Measurements from ENCODE around the gene SRXN1.

The SRXN1 gene

DNA sequence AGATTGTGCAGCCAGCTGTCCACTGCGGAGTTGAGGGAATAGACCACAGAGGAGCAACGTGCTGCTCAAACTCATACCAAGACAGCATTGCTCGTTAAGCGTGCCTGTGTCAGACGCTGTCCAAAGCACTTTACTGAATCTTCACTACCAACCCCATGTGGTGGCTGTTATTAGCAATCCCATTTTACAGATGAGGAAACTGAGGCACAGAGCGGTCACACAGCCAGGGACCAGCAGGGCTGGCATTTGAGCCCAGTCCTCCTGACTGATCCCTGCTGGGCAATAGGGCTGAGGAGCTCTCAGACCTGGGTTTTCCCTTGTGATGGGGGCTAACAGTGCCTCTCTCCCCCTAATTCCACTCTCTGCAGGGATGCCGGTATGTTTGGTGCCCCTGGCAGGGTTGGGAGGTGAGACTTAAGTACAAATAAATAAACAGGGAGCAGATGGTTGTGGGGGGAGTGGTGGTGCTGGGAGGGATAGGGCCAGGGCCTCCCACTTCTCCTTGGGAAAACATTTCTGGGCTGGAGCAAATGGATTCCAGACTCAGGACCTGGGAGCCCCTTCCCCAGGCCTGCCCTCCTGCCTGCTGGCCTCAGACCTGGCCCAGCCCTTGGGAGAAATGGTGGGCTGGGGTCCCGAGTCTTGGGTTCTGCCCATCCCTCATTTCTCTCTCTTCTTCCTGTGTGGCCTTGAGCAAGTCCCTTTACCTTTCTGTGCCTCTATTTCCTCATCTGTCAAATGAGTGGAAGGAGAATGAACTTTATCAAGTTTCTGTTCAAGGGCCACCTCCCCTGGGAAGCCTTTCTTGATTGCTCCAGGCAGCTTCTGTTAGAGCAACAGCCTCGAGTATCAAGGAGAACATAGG is 17.7 kb downstream of the SRXN1 start:
- TF ChIP-seq CTCF (IDR thresholded peaks at IDR 0.05; ENCODE audit: insufficient read depth, low read depth, low read length, missing control alignments), result no peak
- no peak for DNase-seq (ENCODE audit: low read depth)

DNA sequence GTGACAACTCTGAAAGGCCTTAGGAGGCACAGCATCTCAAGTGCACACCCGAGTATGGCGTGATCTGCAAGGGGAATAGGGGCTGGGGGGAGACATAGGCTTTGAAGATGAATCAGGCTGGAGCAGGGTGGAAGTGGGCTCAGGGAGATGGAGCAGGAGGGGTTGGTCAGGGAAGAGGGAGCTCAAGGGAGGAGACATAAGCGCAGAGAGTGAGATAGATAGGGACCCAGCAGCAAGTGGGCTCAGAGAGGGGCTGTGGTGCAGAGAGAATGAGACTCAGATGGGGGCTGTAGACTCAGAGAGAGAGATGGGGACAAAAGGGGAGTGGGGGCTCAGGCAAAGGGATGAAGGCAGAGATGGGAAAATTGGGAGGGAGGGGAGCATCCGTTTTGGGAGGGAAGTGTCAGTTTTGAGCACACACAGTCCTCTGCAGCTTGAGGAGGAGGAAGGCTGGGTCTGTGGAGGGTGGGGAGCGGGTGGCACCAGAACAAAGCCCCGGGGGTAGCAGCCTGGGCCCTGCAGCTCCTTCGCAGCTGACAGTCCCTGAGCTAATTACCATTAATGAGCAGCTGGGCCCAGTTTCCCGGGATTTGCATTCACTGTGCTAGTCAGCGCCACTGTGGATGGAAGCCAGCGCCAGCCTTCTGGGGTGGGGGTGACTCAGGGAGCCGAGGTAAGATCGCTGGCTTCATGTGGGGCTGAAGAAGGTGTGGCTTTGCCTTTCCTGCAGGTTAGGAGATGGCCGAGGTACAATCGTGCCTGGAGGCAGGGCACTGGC is 18.7 kb downstream of the SRXN1 start:
- DNase-seq (ENCODE audit: low read depth), result no peak
- H3K4me3 ChIP-seq (ENCODE audit: low read depth, low read length), result no peak overlapping the region
- no peak for TF ChIP-seq CTCF (IDR thresholded peaks at IDR 0.05; ENCODE audit: insufficient read depth, low read depth, low read length, missing control alignments)

More for the DNA sequence above, 17.7 kb downstream of the SRXN1 start:
- H3K4me3 ChIP-seq (ENCODE audit: low read depth, low read length), result no peak overlapping the region

DNA sequence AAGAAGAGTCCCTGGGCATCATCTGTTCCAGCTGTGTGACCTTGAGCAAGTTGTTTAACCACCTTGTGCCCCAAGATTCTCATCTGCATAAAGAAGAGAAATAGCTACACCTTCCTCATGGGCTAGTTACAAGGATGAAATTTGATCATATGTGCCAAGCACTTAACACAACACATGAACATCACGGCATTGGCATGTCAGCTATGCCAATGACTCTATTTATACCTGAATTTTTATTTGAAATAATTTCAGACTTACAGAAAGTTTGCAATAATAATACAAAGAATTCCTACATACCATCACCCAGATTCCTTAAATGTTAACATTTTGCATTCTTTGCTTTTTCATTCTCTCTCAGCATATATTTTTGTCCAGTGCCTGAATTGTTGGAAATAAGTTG is 21.9 kb downstream of the SRXN1 start:
- no peak for TF ChIP-seq CTCF (IDR thresholded peaks at IDR 0.05; ENCODE audit: insufficient read depth, low read depth, low read length, missing control alignments)
- H3K4me3 ChIP-seq (ENCODE audit: low read depth, low read length), result no peak overlapping the region
- no peak for DNase-seq (ENCODE audit: low read depth)

- TF ChIP-seq CTCF (IDR thresholded peaks at IDR 0.05; ENCODE audit: insufficient read depth, low read depth, low read length, missing control alignments), result no peak
These were observed 26.4 kb downstream of the SRXN1 start for GRCh38 chr20:626579-626978.

DNA sequence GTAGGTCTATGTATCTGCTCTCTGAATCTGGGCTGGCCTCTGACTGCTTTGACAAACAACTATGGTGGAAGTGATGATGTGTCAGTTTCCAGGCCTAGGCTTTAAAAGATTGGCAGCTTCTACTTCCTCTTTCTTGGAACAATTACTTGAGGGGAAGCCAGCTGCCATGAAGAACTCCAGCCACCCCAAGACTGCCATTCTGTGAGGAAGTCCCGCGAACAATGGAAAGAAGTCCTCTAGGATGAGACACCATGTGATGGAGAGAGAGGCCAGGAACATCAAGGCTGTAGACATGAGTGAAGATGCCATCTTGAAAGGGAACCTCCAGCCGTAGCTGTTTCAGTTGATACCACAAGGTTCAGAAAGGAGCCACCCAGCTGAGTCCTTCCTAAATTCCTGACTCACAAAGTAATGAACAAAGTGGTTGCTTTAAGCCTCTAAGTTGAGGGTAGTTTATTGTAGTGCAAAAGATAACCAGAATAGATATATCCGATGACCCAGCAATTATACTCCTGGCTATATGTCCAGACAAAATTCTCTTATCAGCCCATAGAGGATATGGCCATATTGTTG is 27.6 kb downstream of the SRXN1 start:
- TF ChIP-seq CTCF (IDR thresholded peaks at IDR 0.05; ENCODE audit: insufficient read depth, low read depth, low read length, missing control alignments), result no peak
- DNase-seq (ENCODE audit: low read depth), result no peak
- no peak overlapping the region for H3K4me3 ChIP-seq (ENCODE audit: low read depth, low read length)

More at GRCh38 chr20:626579-626978, 26.4 kb downstream of the SRXN1 start:
- H3K4me3 ChIP-seq (ENCODE audit: low read depth, low read length), result no peak overlapping the region
- no peak for DNase-seq (ENCODE audit: low read depth)

GRCh38 chr20:623704-624103 is 29.3 kb downstream of the SRXN1 start:
- H3K4me3 ChIP-seq (ENCODE audit: low read depth, low read length), result no peak overlapping the region
- DNase-seq (ENCODE audit: low read depth), result no peak
- no peak for TF ChIP-seq CTCF (IDR thresholded peaks at IDR 0.05; ENCODE audit: insufficient read depth, low read depth, low read length, missing control alignments)

Measured in GM12865 (cell line).